Hair follicular keratinocyte (primary cell): ENCODE measurements around the gene ADIPOQ. TPM values are rescaled to one million over a fixed set of nuclear protein-coding genes. Genes with fewer than 3 reads are reported as not detected.

ENCODE experiments used
- total RNA-seq: library from RNA; depleted of rRNA; stranded (reverse); fragments of >200 nt; gene quantifications from 2 replicates; pipeline ENCODE4 v1.2.3, GENCODE V29; 2015

The ADIPOQ gene
- total RNA-seq: not detected in 2 replicates

GRCh38 chr3:186842426-186843038 lies at the start of gene ADIPOQ:
Gene ADIPOQ (plus strand): TSS chr3:186842710. CDS start chr3:186853059, 10,349 bp downstream.

GRCh38 chr3:186806089-186807055 lies 36.1 kb upstream of the ADIPOQ start, which contains the start of gene RFC4:
Gene RFC4 (minus strand): TSS chr3:186806482. CDS start chr3:186804713, 1,769 bp downstream.

Other genes with a start within 250 kb of the ADIPOQ start
- gene AHSG, start 229.7 kb upstream of the ADIPOQ start, total RNA-seq: 0.47 TPM in 1 of 2 replicates, not detected in the other
- gene FETUB, start 202.3 kb upstream of the ADIPOQ start, total RNA-seq: not detected in 2 replicates
- 0.11 TPM in 1 of 2 replicates, not detected in the other for gene HRG, start 176.7 kb upstream of the ADIPOQ start, total RNA-seq
- not detected in 2 replicates for gene KNG1, start 125.4 kb upstream of the ADIPOQ start, total RNA-seq
- gene EIF4A2, start 59.1 kb upstream of the ADIPOQ start, total RNA-seq: 175 and 285 TPM in 2 replicates
- gene RFC4, start 36.2 kb upstream of the ADIPOQ start, total RNA-seq: 37.5 and 73.3 TPM in 2 replicates
- gene ST6GAL1, start 87.8 kb downstream of the ADIPOQ start, total RNA-seq: 17.5 and 52.1 TPM in 2 replicates